LNCaP clone FGC (cell line): ENCODE measurements around the gene SSTR5.

ENCODE experiments used
- DNase-seq: peaks from one replicate; pipeline ENCODE4 v3.0.0-alpha.2; 2011; ENCODE audit warnings: low read depth
- H3K4me3 ChIP-seq: 2 replicates; pipeline ENCODE4 v1.5.1; 2011; ENCODE audit warnings: mild to moderate bottlenecking, low read depth, low read length, control low read depth
- TF ChIP-seq, protein P1 (sequence below): IDR thresholded peaks from 2 replicates; pipeline ENCODE4 v1.5.1; 2012; ENCODE audit warnings: mild to moderate bottlenecking; ENCODE audit not compliant: control insufficient read depth, insufficient read depth; ENCODE audit errors: extremely low read depth

SSTR5 gene

GRCh38 chr16:1034230-1035065 is 38.1 kb upstream of the SSTR5 start:
- H3K4me3 ChIP-seq = no peak overlapping the region

GRCh38 chr16:1035066-1035415 is 37.5 kb upstream of the SSTR5 start:
- no peak for DNase-seq
- TF ChIP-seq, protein P1, sequence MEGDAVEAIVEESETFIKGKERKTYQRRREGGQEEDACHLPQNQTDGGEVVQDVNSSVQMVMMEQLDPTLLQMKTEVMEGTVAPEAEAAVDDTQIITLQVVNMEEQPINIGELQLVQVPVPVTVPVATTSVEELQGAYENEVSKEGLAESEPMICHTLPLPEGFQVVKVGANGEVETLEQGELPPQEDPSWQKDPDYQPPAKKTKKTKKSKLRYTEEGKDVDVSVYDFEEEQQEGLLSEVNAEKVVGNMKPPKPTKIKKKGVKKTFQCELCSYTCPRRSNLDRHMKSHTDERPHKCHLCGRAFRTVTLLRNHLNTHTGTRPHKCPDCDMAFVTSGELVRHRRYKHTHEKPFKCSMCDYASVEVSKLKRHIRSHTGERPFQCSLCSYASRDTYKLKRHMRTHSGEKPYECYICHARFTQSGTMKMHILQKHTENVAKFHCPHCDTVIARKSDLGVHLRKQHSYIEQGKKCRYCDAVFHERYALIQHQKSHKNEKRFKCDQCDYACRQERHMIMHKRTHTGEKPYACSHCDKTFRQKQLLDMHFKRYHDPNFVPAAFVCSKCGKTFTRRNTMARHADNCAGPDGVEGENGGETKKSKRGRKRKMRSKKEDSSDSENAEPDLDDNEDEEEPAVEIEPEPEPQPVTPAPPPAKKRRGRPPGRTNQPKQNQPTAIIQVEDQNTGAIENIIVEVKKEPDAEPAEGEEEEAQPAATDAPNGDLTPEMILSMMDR = no peak
- H3K4me3 ChIP-seq = no peak overlapping the region

More at GRCh38 chr16:1034230-1035065, 38.1 kb upstream of the SSTR5 start:
- DNase-seq = no peak
- TF ChIP-seq, protein P1 = no peak

DNA sequence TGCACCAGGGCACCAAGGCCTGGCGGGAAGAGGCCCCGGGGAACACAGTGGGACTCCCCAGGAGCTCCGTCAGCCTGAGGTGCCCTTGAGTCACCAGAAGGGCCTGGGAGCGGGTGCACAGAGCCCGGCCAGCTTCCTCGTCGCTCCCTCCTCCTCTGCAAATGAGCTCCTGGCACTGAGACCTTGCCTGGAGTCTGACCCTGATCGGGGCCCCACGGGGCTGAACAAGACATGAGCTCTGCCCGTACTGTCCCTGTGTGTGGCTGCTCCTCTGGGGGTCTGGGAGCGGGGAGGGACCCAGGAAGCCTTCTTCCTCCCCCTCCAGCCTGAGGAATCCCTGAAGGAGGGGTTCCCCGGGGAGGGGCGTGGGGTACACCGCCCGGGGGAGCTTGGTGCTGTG is 36.4 kb upstream of the SSTR5 start:
- no peak overlapping the region for H3K4me3 ChIP-seq
- no peak for DNase-seq
- TF ChIP-seq, protein P1 = no peak

GRCh38 chr16:1036726-1037393 is 35.7 kb upstream of the SSTR5 start:
- TF ChIP-seq, protein P1 = no peak
- DNase-seq = no peak
- no peak overlapping the region for H3K4me3 ChIP-seq

- TF ChIP-seq, protein P1 = no peak
- no peak overlapping the region for H3K4me3 ChIP-seq
- no peak for DNase-seq
Observed at GRCh38 chr16:1037394-1038257, 34.9 kb upstream of the SSTR5 start.

DNA sequence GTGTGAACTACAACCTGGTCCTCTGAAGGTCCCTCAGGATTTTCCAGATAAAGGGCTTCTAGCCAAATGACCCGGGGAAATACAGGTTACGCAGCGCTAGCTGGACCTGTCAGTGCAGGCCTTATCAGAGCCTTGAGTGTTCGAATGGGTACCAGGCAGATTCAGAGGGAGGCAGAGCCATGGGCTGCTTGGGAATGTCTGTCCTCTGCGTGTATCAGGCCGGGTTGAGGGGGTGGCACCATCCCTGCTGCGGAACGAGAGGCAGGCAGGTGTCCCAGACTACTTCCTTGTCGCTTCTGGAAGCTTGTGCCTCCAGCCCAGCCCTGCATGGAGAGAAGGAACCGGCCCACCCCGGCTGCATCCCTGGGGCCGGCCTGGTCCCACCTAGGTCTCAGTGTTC is 33.6 kb upstream of the SSTR5 start:
- TF ChIP-seq, protein P1 = no peak
- H3K4me3 ChIP-seq = no peak overlapping the region
- DNase-seq = no peak
